NCI-H748 treated with DMSO at 0.1 percent for 48 hours (cell line): Measurements from ENCODE around the gene MFGE8.
A peak's percentile ranks its signal among the peaks of the same experiment; 100 is the strongest.

Source experiments
- DNase-seq: peaks from one replicate; lab custom pipeline; 2025; lab: John Stamatoyannopoulos, UW

The MFGE8 gene

DNA sequence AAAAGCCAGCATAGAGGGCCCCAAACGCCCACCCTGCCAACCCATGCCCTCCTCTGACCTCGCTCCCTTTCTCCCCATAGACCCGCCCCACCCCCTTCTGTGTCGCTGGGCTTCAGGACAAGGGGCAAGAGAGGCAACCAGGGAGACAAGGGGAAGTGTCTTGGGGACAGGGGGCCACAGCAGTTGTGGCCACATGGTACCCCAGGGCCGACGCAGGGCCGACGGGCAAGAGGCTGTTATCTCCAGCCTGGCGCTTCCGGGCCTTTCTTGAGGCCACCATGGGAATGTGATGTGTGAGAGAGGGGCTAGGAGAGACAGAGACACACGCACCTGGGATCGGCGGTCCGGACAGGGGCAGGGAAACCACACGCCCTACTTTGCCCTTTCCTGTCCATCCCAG lies 14.4 kb downstream of the MFGE8 start:
- no peak for DNase-seq

DNA sequence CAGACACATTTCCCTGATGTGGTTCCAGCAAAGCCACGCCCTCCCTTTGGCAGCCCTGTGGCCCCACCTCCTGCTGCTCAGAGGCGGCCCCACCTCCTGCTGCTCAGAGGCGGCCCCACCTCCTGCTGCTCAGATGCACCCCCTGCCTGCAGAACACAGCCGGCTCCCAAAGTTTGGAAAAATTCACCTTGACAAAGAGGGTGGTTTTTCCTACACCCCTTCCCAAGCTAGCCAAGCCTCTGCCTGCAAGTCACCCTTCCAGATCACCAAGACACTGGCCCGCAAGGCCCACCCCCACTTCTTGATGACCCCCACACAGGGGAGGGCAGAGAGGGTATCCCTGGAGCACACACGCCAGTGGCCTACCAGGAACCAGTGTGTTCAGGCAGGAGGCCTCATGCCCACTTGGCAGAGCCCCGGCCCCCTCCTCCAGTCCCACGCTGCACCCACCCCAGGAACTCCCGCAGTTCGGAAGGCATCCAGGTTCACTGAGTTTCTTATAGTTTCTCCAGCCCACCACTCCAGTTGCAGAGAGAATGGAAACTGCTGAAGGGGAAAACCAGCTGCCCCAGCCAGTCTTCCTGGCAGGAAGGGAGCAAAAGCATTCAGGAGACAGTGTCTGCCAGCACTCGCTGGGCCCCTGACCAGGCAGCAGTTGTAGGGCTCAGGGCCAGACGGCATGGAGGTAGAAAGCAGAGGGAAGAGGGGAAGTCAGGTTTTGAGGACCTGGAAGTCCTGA lies 15.6 kb downstream of the MFGE8 start:
- DNase-seq = no peak

DNA sequence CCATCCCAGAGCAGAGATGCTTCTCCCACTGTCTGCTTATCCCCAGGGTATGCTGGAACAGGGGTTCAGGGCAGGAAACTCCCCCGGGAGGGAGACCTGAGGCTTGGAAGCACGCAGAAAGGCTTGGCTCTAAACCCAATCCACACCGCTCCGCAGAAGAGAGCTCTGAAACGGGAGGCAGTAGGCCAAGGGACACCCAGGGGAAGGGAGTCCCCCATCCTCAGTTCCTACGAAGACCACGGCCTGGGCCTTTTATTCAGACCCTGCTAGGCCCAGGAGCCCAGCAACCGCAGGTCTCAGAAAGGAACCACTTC lies 16.1 kb downstream of the MFGE8 start:
- no peak for DNase-seq

DNA sequence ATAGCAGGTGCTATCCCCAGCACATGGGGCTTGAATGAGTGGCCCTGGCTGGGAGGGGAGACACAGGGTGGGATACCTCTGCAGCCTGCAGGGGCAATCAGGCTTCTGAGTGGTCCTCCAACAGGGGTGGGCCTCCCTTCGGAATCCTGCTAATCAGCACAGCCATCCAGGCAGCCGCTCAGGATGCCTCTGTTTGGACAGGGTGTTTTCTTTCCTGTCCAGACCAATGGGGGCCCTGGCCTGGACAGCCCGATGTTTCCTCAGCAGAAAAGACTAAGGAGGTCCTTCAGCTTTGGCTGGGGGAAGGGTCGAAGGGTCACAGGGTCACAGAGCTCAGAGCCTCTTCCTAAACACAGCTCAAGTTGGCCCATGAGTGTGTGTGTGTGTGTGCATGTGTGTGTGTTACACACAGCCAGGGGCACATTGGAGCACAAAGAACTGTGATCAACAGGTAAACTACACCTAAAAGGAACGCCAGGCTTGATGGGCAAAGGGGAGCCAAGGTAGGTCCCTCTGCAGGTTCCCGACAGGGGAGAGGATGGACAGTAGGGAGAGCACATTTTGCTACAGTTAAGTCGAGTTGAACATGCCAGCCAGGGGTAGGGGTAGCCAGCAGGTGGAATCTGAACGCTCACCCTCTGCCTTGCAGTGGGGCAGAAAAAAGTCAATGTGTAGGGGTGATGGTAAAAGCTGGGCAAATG lies 16.7 kb downstream of the MFGE8 start:
- no peak for DNase-seq

DNA sequence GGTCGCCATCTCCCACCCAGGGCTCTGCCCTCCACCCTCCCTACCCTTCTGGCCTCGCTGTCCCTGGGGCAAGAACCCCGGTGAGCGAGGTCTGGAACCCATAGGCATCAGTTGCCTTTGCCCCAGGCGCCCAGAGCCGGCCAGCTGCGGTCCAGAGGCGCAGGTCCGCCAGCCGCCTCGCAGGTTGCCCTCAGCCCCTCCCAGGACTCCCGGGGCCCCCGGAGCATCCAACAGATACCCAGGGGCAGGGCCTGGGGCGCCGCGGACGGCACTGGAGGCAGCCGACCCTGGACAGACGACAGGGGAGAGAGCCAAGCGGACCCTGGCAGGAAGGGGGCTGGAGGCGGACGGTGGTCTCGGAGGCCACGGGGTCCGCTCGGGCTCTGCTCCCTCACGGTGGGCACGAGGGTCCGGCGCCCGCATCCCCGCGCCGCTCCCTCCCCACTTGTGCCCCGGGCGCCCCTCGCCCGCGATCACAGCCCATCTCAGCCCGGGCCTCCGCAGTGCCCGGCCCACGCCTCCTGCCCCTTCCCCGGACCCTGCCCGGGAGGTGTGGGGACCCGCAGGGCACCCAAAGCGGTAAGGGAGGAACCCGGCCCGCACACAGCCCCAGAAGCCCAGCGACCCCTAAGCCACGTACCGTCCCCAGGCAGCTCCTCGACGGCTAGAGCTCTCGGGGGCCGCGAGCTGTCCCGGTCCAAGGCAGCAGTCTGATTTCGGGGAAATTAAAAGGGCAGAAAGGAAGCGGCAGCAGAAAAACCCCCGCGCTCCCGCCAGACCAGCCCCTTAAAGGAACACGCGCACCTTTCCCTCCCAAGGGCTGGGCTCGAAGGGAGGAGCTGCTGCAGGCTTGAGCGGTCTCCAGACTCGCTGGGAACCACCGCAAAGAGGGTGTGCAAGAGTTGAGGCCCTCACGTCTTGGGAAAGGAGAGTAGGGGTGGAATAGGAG lies 18.1 kb downstream of the MFGE8 start, which contains the start of gene HAPLN3:
TSS of gene HAPLN3 (minus strand) at position 726 of the 949 bp plus-strand sequence. CDS start 8,246 bp downstream, outside the sequence.
- DNase-seq = no peak

DNA sequence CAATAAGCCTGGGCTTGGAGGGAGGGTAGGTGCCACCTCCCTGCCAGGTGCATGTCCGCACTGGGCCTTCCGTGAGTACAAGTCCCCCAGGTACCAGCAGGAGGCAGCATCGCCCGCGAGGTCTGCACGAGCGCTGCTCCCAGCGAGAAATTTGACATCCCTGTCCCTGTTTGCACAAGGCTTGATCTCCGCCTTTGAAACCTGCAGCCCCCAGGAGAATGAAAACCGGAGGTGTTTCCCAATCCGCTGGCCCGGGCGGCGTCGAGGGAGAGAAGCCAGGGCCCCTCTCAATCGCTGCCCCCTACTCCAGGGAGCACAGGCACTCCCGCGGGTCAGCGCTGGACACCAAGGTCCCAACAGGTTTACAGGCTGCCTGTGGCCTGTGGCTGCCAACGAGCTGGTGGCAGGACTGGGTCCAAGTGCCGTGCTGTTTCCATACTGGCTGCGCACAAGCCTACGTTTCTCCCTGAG lies 18.8 kb downstream of the MFGE8 start:
- peak; percentile 30 for DNase-seq

DNA sequence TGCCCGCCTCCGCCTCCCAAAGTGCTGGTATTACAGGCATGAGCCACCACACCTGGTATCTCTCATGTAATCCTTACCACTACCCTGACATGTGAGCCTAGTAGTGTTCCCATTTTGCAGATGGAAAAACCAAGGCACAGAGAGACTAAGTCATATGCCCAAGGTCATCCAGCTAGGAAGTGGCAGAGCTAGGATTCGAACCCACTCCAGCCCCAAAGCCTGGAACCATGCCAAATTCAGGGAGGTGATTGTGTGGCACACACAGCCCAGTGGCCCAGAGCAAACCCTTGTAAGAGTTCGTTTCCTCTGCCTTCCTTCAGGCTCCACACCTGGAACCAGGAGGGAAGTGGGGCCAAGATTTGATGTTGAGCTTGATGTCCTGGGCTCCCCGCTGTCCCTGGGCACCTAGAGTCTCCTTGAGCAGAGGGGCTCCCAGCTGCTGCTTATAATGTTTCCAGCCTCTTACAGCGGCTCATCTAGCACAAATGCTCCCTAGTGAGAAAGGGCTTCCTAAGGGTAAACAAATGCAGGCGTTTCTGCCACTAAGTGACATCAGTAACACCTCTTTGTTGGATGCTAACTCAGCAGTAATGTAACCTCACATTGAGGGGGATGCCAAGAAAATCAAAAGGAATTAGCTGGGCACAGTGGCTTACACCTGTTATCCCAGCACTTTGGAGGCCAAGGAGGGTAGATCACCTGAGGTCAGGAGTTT lies 21.5 kb downstream of the MFGE8 start:
- DNase-seq = no peak

DNA sequence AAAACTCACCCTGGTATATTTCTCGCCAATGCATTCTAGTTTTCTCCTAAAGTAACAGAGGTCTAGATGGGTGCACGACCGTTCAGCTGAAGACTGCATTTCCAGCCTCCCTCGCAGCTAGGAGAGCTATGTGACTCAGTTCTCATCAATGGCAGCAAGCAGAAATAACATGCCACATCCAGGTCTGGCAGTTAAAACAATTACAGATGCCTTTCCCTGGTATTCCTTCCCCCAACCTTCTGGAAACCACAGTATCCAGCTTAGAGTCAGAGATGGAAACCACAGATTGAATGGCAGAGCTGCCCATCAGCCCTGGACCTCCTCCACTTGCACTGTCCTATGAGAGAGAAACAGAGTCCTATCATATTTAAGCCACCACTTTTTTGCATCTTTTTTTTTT lies 22.7 kb downstream of the MFGE8 start:
- no peak for DNase-seq

DNA sequence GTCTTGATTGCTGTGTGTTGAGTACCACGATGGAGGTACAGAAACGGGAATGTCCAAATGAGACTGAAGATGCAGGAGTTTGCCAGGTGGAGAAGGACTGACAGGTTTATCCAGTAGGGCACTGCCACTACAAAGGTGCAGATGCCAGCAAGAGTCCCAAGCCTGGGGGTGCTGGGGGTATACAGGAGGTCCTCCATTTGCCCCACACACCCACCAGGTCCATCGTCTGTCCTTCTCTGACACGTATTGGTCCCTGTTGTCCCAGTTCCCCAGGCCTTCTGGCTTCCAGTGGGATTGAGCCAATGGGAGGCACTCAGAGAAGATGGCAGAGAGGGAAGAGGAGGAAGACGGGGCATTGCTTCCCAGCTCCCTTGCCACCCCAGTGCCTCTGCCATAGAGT lies 24.5 kb downstream of the MFGE8 start:
- no peak for DNase-seq

DNA sequence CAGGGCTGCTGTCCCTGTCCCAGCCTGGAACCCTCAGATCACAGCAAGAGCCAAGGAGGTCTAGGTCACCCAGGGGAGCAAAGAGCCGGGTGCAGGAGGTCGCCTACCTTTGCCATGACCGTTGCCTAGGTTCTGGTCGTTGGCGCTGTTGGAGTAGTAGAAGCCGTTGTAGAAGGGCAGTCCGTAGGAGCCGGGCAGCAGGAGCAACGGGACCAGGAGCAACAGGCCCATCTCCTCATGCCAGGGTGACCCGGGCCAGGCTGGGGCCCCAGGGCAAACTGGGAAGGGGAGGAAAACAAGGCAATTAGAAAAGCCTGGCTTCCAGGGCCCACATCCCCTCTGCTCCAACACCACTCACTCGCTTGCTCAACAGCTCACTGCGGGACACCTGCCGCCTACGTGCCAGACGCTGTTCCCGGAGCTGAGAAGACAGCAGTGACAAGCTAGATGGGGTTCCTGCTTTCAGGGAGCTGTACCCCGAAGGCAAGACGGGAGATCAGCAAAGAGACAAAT lies 26.1 kb downstream of the MFGE8 start:
- no peak for DNase-seq

DNA sequence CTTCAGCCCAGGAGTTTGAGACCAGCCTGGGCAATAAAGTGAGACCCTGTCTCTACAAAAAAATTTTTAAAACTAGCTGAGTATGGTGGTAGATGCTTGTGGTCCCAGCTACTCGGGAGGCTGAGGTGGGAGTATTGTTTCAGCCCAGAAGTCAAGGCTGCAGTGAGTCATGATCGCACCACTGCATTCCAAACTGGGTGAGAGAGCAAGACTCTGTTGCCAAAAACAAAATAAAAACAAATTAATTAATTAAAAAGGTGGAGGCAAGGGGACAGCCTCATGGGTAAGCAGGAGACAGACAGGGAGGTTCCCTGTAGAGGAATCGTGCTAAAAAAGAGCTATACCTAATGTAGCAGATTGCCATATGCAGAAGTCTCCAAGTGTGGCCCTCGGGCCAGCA lies 30.4 kb downstream of the MFGE8 start:
- DNase-seq = no peak

DNA sequence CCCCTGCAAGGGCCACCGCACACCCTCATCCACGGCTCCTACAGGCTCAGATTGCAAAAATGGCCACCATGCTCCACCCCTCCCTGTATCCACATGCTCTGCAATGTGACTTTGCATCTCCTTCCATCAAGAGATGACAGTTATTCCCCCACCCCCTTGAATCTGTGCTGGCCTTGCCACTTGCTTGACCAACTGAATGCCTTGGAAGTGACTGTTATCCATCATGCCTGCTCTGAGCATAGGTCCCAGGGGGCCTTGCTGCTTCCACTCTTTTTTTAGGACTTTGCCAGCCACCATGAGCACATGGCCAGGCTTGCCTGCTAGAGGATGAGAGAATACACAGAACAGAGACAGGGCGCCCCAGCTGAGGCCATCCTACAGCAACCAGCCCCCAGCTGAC lies 31.4 kb downstream of the MFGE8 start:
- no peak for DNase-seq

DNA sequence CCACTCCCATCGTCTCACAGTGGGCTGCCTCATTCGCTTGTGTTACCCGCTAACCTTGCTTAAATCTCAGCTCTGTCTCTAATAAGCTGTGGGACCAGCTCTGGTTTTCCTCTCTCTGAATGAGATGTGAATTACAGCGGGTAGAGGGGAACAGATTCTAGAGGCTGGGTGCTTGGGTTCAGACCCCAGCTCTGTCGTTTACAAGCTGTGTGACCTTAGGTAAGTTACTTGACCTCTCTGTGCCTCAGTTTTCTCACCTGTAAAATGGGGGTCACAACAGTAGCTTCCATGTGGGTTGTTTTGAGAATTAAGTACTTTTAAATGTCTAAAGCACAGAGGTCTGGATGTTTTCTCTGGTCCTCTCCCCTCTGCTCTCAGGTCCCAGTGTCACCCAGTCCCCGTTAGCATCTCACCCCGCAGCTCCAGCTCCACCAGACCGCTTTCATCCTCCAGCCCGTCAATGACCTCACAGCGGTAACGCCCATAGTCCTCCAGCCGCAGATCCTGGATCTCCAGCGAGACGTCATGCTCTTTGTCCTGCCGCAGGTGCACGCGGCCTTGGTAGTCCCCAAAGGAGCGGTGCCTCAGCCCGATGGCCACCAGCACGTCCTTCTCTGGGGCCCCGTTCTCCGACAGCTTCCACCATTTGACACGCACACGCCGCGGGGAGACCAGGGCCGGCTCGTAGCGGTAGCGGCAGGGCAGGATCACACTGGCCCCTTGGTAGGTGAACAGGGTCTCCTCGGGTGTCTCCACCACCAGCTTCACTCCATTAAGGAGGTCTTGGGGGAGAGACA lies 32.0 kb downstream of the MFGE8 start:
- no peak for DNase-seq

DNA sequence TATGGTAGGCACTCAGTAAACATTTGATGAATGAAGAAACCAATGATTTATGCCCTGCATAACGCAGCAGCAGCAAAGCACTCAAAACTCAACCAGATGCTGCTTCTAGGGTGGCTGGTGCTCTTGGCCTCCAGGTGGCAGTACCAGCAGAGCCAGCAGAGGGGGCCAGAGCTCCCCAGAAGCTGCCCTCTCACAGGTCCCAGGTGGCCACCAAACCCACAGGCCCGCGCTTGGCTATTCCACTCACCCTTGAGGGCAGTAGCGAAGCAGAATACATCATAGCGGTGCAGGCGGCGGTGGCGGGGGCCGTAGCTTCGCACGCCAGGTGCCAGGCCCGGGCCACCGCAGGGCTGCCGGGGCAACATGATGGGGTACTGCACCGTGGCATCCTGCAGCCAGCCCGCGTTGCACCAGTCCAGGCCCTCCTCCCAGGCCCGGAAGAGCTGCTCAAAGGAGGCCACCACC lies 34.4 kb downstream of the MFGE8 start:
- peak; percentile 14 for DNase-seq

DNA sequence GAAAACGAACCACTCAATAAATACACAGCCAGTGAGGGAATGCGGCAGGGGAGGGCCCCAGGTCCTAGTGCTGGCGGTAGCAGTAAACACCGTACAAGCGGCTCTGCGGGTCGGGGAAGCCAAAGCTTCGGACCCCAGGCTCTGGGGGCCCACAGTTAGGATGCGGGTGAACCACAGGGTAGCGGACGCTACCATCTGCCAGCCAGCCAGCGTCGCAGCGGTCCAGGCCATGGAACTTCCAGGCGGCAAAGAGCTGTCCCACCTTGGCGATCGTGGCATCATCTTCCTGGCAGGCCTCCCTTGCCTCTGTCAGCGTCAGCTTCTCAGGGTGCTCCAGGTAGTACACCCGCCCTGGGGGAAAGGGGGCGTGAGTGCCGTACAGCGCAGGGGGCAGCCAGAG lies 35.3 kb downstream of the MFGE8 start:
- DNase-seq = no peak

DNA sequence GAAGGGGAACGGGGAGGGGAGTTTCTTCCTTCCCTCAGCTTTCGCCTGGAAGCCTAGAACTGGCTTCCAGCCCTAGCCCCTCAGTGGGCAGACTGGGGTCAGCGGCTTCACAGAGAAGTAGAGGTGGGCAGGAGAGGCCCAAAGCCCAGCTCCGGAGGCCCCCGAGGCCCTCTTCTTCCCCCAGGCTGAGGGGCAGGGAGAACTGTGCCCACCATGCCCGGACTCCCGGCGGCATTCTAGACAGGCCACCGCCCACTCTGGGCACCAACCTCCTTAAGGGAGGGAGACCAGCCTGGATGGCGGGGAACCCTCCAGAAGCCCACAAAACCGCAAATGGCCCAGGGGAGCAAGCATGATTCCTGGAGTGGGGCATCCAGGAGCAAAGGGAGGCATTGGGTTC lies 35.8 kb downstream of the MFGE8 start:
- DNase-seq = no peak

DNA sequence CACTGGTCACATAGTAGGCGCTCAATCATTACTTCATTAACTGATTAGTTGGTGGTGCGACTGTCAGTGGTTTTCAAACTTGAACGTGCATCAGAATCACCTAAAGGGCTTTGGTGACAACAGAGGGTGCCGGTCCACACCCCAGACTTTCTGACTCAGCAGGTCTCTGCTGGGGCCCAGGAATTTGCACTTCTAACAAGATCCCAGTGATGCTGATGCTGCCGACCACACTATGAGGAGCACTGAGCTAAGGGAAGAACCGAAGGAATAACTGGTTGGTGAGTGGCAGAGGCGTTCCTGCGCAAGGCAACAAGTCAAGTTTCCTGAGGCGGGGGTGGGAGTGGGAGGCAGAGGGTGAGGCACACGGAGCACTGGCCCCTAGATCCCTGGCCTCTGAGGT lies 36.6 kb downstream of the MFGE8 start:
- DNase-seq = no peak

DNA sequence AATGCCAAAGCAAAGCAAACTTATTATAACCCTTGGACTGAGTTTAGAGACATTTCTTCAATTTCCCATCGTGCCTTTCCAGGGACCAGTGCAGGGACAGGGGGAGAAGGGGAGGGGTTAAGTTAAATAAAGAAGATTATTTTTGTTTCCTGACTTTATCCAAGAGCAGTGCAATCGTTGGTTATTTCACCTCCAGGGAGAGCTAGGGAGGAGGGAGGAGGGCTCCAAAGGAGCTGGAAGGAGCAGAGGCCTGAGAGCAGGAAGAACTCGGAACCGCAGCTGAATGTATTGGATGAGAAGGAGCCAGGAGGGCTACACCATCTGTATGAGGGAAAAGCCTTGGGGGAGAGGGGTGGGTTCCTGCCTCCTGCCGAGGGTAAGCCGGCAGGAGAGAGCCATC lies 38.5 kb downstream of the MFGE8 start:
- DNase-seq = no peak

DNA sequence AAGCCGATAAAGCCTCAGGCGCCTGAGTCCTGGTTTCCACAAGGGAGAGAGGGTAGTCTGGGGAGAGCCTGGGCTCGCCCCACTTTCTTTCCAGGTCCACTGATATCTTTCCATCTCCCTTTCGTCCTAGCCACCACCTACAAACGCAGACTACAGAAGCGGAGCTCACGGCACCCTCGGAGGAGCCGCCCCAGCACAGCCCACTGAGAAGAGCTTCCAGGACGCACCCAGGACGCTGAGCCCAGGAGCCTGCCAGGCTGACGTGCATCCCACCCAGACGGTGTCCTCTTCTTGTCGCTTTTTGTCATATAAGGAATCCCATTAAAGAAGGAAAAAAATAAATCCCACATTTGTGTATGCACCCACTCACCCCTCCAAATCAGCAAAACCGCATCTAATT lies 38.9 kb downstream of the MFGE8 start:
- DNase-seq = no peak

DNA sequence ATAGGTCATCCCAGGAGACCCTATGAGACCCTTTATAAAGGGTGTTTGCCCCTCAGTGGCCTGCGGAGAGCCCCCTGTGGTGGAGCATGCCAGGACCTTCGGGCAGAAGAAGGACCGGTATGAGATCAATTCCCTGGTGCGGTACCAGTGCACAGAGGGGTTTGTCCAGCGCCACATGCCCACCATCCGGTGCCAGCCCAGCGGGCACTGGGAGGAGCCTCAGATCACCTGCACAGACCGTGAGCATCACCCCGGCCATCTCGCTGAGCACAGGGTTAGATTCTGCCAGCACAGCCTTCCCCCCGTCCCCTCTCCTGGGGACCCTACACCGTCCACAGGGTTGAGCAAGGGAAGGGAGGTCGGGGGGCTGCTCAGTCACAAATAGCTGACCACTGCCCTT lies 39.4 kb downstream of the MFGE8 start:
- no peak for DNase-seq

DNA sequence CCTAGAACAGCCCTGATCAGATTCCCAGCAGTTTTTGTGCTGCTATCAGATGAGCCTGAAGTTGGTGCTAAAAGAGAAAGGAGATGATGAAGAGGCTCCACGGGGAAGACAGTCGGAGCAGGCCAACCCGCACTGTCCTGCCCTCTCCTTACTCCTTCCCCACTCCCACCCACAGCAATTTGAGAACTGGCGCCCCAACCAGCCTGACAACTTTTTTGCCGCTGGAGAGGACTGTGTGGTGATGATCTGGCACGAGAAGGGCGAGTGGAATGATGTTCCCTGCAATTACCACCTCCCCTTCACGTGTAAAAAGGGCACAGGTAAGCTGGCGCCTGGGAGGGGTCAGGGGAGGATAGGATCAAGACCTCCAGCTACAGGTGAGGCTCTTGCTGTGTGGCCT lies 40.5 kb downstream of the MFGE8 start:
- no peak for DNase-seq
